ENCODE data around the gene MPO. TPM values are rescaled to one million over a fixed set of nuclear protein-coding genes. Genes with fewer than 3 reads are reported as not detected.

The MPO gene
- total RNA-seq, 1 experiment from 2014 or later, result not detected

GRCh38 chr17:58238147-58238634 is 42.5 kb downstream of the MPO start, which contains the start of gene LPO:
Gene LPO, plus strand, starts transcription at chr17:58238584. Its CDS starts 4,396 bp downstream, at chr17:58242980.
- H3K27me3 Mint-ChIP-seq (ENCODE audit: low read depth), result peaks cover 83% of the 10 kb centered on the region
- ChIA-PET POLR2A (no interaction called here), CTCF (interaction anchor here (0.9 to 2.2 kb wide), 5 partner anchors 9 to 65 kb away, joined by 3 to 17 read pairs (median 5); partner anchors contain the start of gene MKS1)
- ATAC-seq, result no peak
- H3K4me3 Mint-ChIP-seq, result no peak within 1 kb of the TSS
- DNase-seq (ENCODE audit: low spot score), result no peak
- no peak for TF ChIP-seq TP53 (CRISPR knock-in tag; IDR thresholded peaks at IDR 0.05)
- TF ChIP-seq FOXJ3 (CRISPR knock-in tag; IDR thresholded peaks at IDR 0.05; ENCODE audit: borderline replicate concordance), result no peak
- no peak for TF ChIP-seq TCF7 (CRISPR knock-in tag; IDR thresholded peaks at IDR 0.05; ENCODE audit: low read depth)
- no peak for TF ChIP-seq GABPB1 (CRISPR knock-in tag; IDR thresholded peaks at IDR 0.05)
- no peak for TF ChIP-seq ZNF425 (CRISPR knock-in tag; conservative IDR thresholded peaks at IDR 0.05)
- no peak for TF ChIP-seq E2F4 (CRISPR knock-in tag; IDR thresholded peaks at IDR 0.05; ENCODE audit: borderline replicate concordance, low read depth)
- TF ChIP-seq ZNF138 (CRISPR knock-in tag; conservative IDR thresholded peaks at IDR 0.05), result no peak
- no peak for TF ChIP-seq ZNF416 (CRISPR knock-in tag; IDR thresholded peaks at IDR 0.05)
- TF ChIP-seq E2F1 (CRISPR knock-in tag; IDR thresholded peaks at IDR 0.05), result no peak
- no peak for TF ChIP-seq FOXP4 (CRISPR knock-in tag; IDR thresholded peaks at IDR 0.05)
- TF ChIP-seq ZNF121 (CRISPR knock-in tag; IDR thresholded peaks at IDR 0.05), result no peak
- no peak for TF ChIP-seq ERG (CRISPR knock-in tag; IDR thresholded peaks at IDR 0.05)
- no peak for TF ChIP-seq GRHL2 (CRISPR knock-in tag; IDR thresholded peaks at IDR 0.05; ENCODE audit: insufficient replicate concordance, severe bottlenecking)
- no peak for TF ChIP-seq USF2 (CRISPR knock-in tag; IDR thresholded peaks at IDR 0.05)
- TF ChIP-seq KAT7 (CRISPR knock-in tag; IDR thresholded peaks at IDR 0.05; ENCODE audit: borderline replicate concordance), result no peak
- no peak for TF ChIP-seq MYBL2 (CRISPR knock-in tag; IDR thresholded peaks at IDR 0.05)
- TF ChIP-seq ZNF317 (CRISPR knock-in tag; IDR thresholded peaks at IDR 0.05; ENCODE audit: borderline replicate concordance, low read depth), result no peak
- TF ChIP-seq JAZF1 (CRISPR knock-in tag; IDR thresholded peaks at IDR 0.05), result no peak
- TF ChIP-seq ARID4B (CRISPR knock-in tag; IDR thresholded peaks at IDR 0.05; ENCODE audit: borderline replicate concordance), result no peak
- H3K4me1 Mint-ChIP-seq, result no peaks in the 10 kb centered on the region
- H3K36me3 Mint-ChIP-seq, result no peaks in the 10 kb centered on the region
- H3K9me3 Mint-ChIP-seq, result no peaks in the 10 kb centered on the region
- H3K27ac Mint-ChIP-seq, result no peak within 1 kb of the TSS
